Fibroblast of the conjunctiva (primary cell): Measurements from ENCODE around the gene TBPL2.
A peak's percentile ranks its signal among the peaks of the same experiment; 100 is the strongest.
"Not testable (repeated sequence)": the region's sequence is repeated elsewhere in the genome, so short reads cannot be mapped to it uniquely, and the experiment has no call there.

Experiments
- DNase-seq: peaks from one replicate; pipeline ENCODE4 v3.0.0-alpha.2; 2010; ENCODE audit warnings: low read depth

The TBPL2 gene

GRCh38 chr14:55401751-55402150 lies 38.7 kb downstream of the TBPL2 start:
- no peak for DNase-seq

GRCh38 chr14:55399852-55400251 lies 40.6 kb downstream of the TBPL2 start:
- DNase-seq, result no peak

GRCh38 chr14:55399183-55399582 lies 41.2 kb downstream of the TBPL2 start:
- DNase-seq, result no peak

- DNase-seq, result peak; percentile 93
Observed at GRCh38 chr14:55398679-55399078, 41.7 kb downstream of the TBPL2 start.

GRCh38 chr14:55389330-55389729 lies 51.1 kb downstream of the TBPL2 start:
- peak; percentile 43 for DNase-seq

- no peak for DNase-seq
Observed at GRCh38 chr14:55388160-55388559, 52.3 kb downstream of the TBPL2 start.

GRCh38 chr14:55387121-55387520 lies 53.3 kb downstream of the TBPL2 start:
- no peak for DNase-seq

GRCh38 chr14:55386037-55386808 lies 54.2 kb downstream of the TBPL2 start:
- DNase-seq, result no peak

- DNase-seq, result no peak
Observed at GRCh38 chr14:55384536-55384935, 55.9 kb downstream of the TBPL2 start.

- DNase-seq, result no peak
Observed at GRCh38 chr14:55383541-55384140, 56.8 kb downstream of the TBPL2 start.

GRCh38 chr14:55383056-55383466 lies 57.4 kb downstream of the TBPL2 start:
- not testable (repeated sequence) for DNase-seq

GRCh38 chr14:55382483-55382882 lies 57.9 kb downstream of the TBPL2 start:
- no peak for DNase-seq

- no peak for DNase-seq
Observed at GRCh38 chr14:55381561-55381960, 58.9 kb downstream of the TBPL2 start.

- DNase-seq, result no peak
Observed at GRCh38 chr14:55381040-55381439, 59.4 kb downstream of the TBPL2 start.

GRCh38 chr14:55377236-55377635 lies 63.2 kb downstream of the TBPL2 start:
- no peak for DNase-seq

- no peak for DNase-seq
Observed at GRCh38 chr14:55374771-55375170, 65.6 kb downstream of the TBPL2 start.

- DNase-seq, result no peak
Observed at GRCh38 chr14:55373784-55374705, 66.4 kb downstream of the TBPL2 start.

GRCh38 chr14:55372825-55373224 lies 67.6 kb downstream of the TBPL2 start:
- DNase-seq, result no peak

- DNase-seq, result no peak
Observed at GRCh38 chr14:55372423-55372822, 68.0 kb downstream of the TBPL2 start.

- no peak for DNase-seq
Observed at GRCh38 chr14:55370883-55371455, 69.4 kb downstream of the TBPL2 start.

- DNase-seq, result peak; percentile 24
Observed at GRCh38 chr14:55366271-55366670, 74.1 kb downstream of the TBPL2 start.
